A549 treated with CORT108297 at 1 μM for 4 hours (cell line): ENCODE data around the gene OGFRL1. TPM values are rescaled to one million over a fixed set of nuclear protein-coding genes. Genes with fewer than 3 reads are reported as not detected.

Experiments
- total RNA-seq: library from RNA; stranded (reverse); fragments of 200-300 nt; extraction: Qiagen RNA extraction; gene quantifications from 5 replicates; pipeline ENCODE4 v1.2.3, GENCODE V29; 2022

Gene OGFRL1
- total RNA-seq, result 4.8 to 7.7 TPM (median 5.8 TPM) in 5 replicates

DNA sequence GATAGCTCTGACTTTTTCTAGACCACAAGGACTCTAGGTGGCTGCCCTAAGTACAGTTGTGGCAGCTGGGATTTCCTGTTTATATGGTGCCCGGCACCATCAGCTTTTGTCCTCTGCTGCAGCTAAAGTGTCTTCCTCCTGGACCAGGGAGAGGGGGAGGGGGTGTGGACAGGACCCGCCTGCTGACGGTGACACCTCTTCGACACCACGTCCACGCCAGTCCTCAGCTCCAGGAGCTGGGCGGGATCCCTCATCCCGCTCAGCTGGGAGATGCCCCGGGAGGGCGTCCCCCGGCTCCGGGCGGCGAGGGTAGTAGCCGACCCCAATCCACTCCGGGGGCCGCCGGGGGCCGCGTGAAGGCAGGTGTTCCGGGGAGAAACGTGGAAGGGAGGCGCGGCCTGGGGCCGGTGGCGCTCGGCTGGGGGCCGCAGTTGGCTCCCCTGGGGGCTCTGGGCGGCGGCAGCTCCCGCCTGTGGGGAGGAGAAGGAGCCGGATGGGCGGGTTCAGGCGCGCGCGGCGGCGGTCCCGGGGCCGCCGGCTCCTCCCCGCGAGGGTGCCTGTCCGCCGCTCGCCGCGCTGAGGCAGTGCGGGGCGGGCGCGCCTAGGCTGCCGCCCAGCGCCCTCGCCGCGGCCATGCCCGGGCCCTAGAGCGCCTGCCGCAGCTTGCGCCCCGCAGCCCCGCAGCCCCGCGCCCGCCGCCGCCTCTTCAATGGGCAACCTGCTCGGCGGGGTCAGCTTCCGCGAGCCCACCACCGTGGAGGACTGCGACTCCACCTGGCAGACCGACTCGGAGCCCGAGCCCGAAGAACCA lies at the start of gene OGFRL1:
OGFRL1 (plus strand) TSS at position 584 of the 811 bp plus-strand sequence; CDS start at position 710, 126 bp downstream.

